Caco-2 (cell line): ENCODE data around the gene NMNAT3. TPM values are rescaled to one million over a fixed set of nuclear protein-coding genes. Genes with fewer than 3 reads are reported as not detected.

ENCODE experiments used
- BruUV-seq: library from RNA; stranded (reverse); fragments of 400-500 nt; replicated peaks from 2 replicates; lab custom pipeline; 2021; lab: Mats Ljungman, UMichigan
- CTCF ChIA-PET: fragments of 300-600 bp; sonication (Branson Sonifier 250); formaldehyde crosslinking; loops from one replicate; lab custom pipeline; 2022; ENCODE audit warnings: antibody characterized with exemption; lab: Charles Lee
- POLR2A ChIA-PET: fragments of 300-600 bp; sonication (Branson Sonifier 250); formaldehyde crosslinking; loops from one replicate; lab custom pipeline; 2022; ENCODE audit warnings: antibody characterized with exemption; lab: Charles Lee
- DNase-seq, 2 experiments: peaks; one replicate each; pipeline versions ENCODE4 v3.0.0 to v3.0.0-alpha.2; 2020 to 2022
- H3K27me3 ChIP-seq: replicated peaks from 2 replicates; pipeline ENCODE4 v1.6.0; 2011; ENCODE audit warnings: low read length; ENCODE audit not compliant: control insufficient read depth, insufficient read depth
- H3K36me3 ChIP-seq: 2 replicates; pipeline ENCODE4 v1.5.1; 2011; ENCODE audit warnings: low read length; ENCODE audit not compliant: control insufficient read depth, insufficient read depth
- H3K4me1 ChIP-seq: fragments of 250-450 bp; sonication (Bioruptor Pico); 2 replicates; pipeline ENCODE4 v1.5.1; 2020; ENCODE audit warnings: mild to moderate bottlenecking
- H3K4me3 ChIP-seq: 2 replicates; pipeline ENCODE4 v1.5.1; 2011; ENCODE audit warnings: low read depth, mild to moderate bottlenecking, control low read depth, low read length
- H3K9me3 ChIP-seq: fragments of 250-450 bp; sonication (Bioruptor Pico); 2 replicates; pipeline ENCODE4 v1.5.1; 2020; ENCODE audit warnings: mild to moderate bottlenecking, moderate library complexity
- H3K27ac Mint-ChIP-seq: one replicate; pipeline ENCODE4 v1.8.0; 2022; ENCODE audit warnings: mixed read lengths; ENCODE audit not compliant: unreplicated experiment
- H3K27me3 Mint-ChIP-seq: one replicate; pipeline ENCODE4 v1.8.0; 2022; ENCODE audit warnings: mixed read lengths; ENCODE audit not compliant: insufficient read depth, unreplicated experiment
- H3K36me3 Mint-ChIP-seq: one replicate; pipeline ENCODE4 v1.8.0; 2022; ENCODE audit warnings: mild to moderate bottlenecking, mixed read lengths; ENCODE audit not compliant: insufficient read depth, unreplicated experiment
- H3K4me1 Mint-ChIP-seq: one replicate; pipeline ENCODE4 v1.8.0; 2022; ENCODE audit warnings: low read depth, mixed read lengths; ENCODE audit not compliant: unreplicated experiment
- H3K4me3 Mint-ChIP-seq: one replicate; pipeline ENCODE4 v1.8.0; 2022; ENCODE audit warnings: mild to moderate bottlenecking, moderate library complexity, mixed read lengths; ENCODE audit not compliant: unreplicated experiment
- H3K9me3 Mint-ChIP-seq: one replicate; pipeline ENCODE4 v1.8.0; 2022; ENCODE audit warnings: mixed read lengths; ENCODE audit not compliant: unreplicated experiment
- intact Hi-C: fragments of 100-400 bp; cut with micrococcal nuclease; formaldehyde crosslinking; loops from one replicate; pipeline ENCODE4 v1.10.0; 2022; ENCODE audit not compliant: unreplicated experiment
- total RNA-seq: library from RNA; stranded (reverse); gene quantifications from 2 replicates; pipeline ENCODE4 v1.2.3, GENCODE V29; 2022
- TF ChIP-seq, protein P1 (sequence below), 2 experiments: fragments of 200-600 bp in 1 of 2; IDR thresholded peaks; 1 replicate in 1 of 2; 2 replicates in 1 of 2; pipeline versions ENCODE4 v1.5.1 to v1.8.0; 2011 to 2022; ENCODE audit warnings: antibody characterized with exemption in 1 of 2, control low read depth in 1 of 2, inconsistent platforms in 1 of 2, low read depth in 1 of 2, low read length in 1 of 2, mild to moderate bottlenecking in 1 of 2, moderate library complexity in 1 of 2; ENCODE audit not compliant: insufficient read depth in 1 of 2, severe bottlenecking in 1 of 2, unreplicated experiment in 1 of 2

The NMNAT3 gene
- total RNA-seq, 1 experiment from 2014 or later, result 17.6 TPM

DNA sequence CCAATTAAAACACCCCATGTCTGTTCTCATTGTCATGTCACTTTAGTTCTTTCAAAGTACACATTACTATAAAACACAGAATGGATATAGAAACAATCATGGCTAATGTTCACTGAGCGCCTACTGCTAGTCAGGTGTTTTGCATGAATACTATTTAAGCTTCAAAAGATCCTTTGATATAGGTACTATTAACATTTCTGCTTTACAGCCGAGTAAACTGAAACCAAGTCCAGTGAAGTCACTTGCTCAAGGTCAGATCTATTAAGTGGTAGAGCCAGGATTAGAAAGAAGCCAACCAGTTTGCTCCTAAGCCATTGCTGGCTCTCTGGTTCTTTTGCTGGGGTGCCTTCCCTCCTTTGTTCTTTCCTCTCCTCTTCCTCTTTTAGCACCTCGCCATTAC is 32.4 kb upstream of the NMNAT3 start:
- Mint-ChIP-seq H3K36me3 (no peaks in the 10 kb centered on the region), H3K9me3 (no peaks in the 10 kb centered on the region), H3K27ac (no peak overlapping the region), H3K27me3 (no peaks in the 10 kb centered on the region), H3K4me3 (no peak overlapping the region), H3K4me1 (peaks cover 7% of the 10 kb centered on the region)
- Histone ChIP-seq H3K9me3 (no peaks in the 10 kb centered on the region), H3K36me3 (no peaks in the 10 kb centered on the region), H3K27me3 (no peaks in the 10 kb centered on the region), H3K4me3 (no peak overlapping the region), H3K4me1 (no peaks in the 10 kb centered on the region)
- DNase-seq, result no peak
- POLR2A ChIA-PET, result no interaction called here
- intact Hi-C loops, result no loop called here
- TF ChIP-seq, protein P1, sequence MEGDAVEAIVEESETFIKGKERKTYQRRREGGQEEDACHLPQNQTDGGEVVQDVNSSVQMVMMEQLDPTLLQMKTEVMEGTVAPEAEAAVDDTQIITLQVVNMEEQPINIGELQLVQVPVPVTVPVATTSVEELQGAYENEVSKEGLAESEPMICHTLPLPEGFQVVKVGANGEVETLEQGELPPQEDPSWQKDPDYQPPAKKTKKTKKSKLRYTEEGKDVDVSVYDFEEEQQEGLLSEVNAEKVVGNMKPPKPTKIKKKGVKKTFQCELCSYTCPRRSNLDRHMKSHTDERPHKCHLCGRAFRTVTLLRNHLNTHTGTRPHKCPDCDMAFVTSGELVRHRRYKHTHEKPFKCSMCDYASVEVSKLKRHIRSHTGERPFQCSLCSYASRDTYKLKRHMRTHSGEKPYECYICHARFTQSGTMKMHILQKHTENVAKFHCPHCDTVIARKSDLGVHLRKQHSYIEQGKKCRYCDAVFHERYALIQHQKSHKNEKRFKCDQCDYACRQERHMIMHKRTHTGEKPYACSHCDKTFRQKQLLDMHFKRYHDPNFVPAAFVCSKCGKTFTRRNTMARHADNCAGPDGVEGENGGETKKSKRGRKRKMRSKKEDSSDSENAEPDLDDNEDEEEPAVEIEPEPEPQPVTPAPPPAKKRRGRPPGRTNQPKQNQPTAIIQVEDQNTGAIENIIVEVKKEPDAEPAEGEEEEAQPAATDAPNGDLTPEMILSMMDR (IDR thresholded peaks at IDR 0.05; ENCODE audit: insufficient read depth in 1 of 2, low read depth in 1 of 2, low read length in 1 of 2, severe bottlenecking in 1 of 2, unreplicated experiment in 1 of 2), result no peak
- CTCF ChIA-PET, result no interaction called here
- no TSS peak for BruUV-seq

DNA sequence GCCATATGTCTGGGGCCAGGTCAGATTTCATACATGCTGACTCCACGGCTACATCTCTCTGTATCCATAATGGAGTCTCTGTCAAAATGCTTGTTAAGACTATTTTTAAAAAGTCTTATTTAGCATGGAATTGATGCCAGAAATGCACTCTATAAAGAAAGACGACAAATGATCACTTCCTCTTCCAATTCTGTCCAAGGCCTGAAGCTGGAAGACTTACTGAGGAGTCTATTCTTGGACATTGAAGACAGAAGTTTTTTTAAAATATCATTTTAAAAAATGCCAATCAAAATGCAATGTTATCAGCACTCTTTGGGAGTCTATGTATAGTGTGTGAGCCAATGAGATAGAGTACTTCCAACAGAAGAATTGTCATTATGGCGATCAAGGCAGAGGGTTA is 27.9 kb upstream of the NMNAT3 start:
- ChIA-PET POLR2A (no interaction called here), CTCF (interaction anchor here (0.7 kb wide), 1 partner anchor 10 kb away, joined by 3 read pairs; no protein-coding TSS in a partner anchor)
- TF ChIP-seq, protein P1 (IDR thresholded peaks at IDR 0.05; ENCODE audit: insufficient read depth in 1 of 2, low read depth in 1 of 2, low read length in 1 of 2, severe bottlenecking in 1 of 2, unreplicated experiment in 1 of 2), result no peak
- Histone ChIP-seq H3K27me3 (no peaks in the 10 kb centered on the region), H3K4me1 (no peaks in the 10 kb centered on the region), H3K4me3 (no peak overlapping the region), H3K9me3 (no peaks in the 10 kb centered on the region), H3K36me3 (no peaks in the 10 kb centered on the region)
- no peak overlapping the region for H3K4me3 Mint-ChIP-seq
- no peak overlapping the region for H3K27ac Mint-ChIP-seq
- no peaks in the 10 kb centered on the region for H3K27me3 Mint-ChIP-seq
- no peaks in the 10 kb centered on the region for H3K9me3 Mint-ChIP-seq
- H3K36me3 Mint-ChIP-seq, result no peaks in the 10 kb centered on the region
- intact Hi-C loops, result no loop called here
- DNase-seq, result no peak
- peaks cover 5% of the 10 kb centered on the region for H3K4me1 Mint-ChIP-seq
- BruUV-seq, result no TSS peak

DNA sequence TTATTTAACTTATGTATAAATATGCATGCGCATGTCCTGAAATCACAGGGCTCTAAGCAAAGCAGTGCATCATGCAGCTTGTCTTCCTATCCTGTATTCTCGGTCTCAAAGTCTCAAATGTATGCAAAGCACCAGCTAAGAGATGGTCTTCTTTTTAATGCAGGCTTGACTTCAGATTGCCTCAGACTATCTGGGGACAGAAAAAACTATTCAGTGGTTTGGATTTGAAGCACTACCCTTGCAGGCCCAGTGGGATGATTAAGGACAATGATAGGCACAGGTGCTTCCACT is 18.5 kb upstream of the NMNAT3 start:
- no peaks in the 10 kb centered on the region for H3K36me3 Mint-ChIP-seq
- no peaks in the 10 kb centered on the region for H3K9me3 ChIP-seq
- no peaks in the 10 kb centered on the region for H3K27me3 Mint-ChIP-seq
- H3K4me3 ChIP-seq, result no peak overlapping the region
- TF ChIP-seq, protein P1 (IDR thresholded peaks at IDR 0.05; ENCODE audit: insufficient read depth in 1 of 2, low read depth in 1 of 2, low read length in 1 of 2, severe bottlenecking in 1 of 2, unreplicated experiment in 1 of 2), result no peak
- DNase-seq, result no peak
- CTCF ChIA-PET, result no interaction called here
- H3K27me3 ChIP-seq, result no peaks in the 10 kb centered on the region
- no peaks in the 10 kb centered on the region for H3K4me1 ChIP-seq
- H3K4me1 Mint-ChIP-seq, result no peaks in the 10 kb centered on the region
- intact Hi-C loops, result no loop called here
- H3K9me3 Mint-ChIP-seq, result no peaks in the 10 kb centered on the region
- H3K36me3 ChIP-seq, result no peaks in the 10 kb centered on the region
- POLR2A ChIA-PET, result no interaction called here
- no TSS peak for BruUV-seq
- H3K27ac Mint-ChIP-seq, result no peak overlapping the region
- no peak overlapping the region for H3K4me3 Mint-ChIP-seq
